Stimulated activated CD8-positive, alpha-beta memory T cell treated with anti-CD3 and anti-CD28 coated beads, Interleukin-4, amount 100 ng/mL, for 48 hours (primary cell): ENCODE data around the gene TRIO.
"Not testable (repeated sequence)": the region's sequence is repeated elsewhere in the genome, so short reads cannot be mapped to it uniquely, and the experiment has no call there.

ENCODE experiments used
- DNase-seq: peaks from one replicate; pipeline ENCODE4 v3.0.0-alpha.2; 2020

Gene TRIO

GRCh38 chr5:14188778-14189177, 45.6 kb downstream of the TRIO start:
- no peak for DNase-seq

GRCh38 chr5:14189680-14190079, 46.5 kb downstream of the TRIO start:
- DNase-seq = no peak

- DNase-seq = no peak
Measured at GRCh38 chr5:14190194-14191164, 47.3 kb downstream of the TRIO start.

- DNase-seq = no peak
Measured at GRCh38 chr5:14191325-14191724, 48.2 kb downstream of the TRIO start.

GRCh38 chr5:14193496-14193895, 50.4 kb downstream of the TRIO start:
- no peak for DNase-seq

- DNase-seq = no peak
Measured at GRCh38 chr5:14195588-14195987, 52.4 kb downstream of the TRIO start.

GRCh38 chr5:14197056-14197455, 53.9 kb downstream of the TRIO start:
- no peak for DNase-seq

GRCh38 chr5:14199902-14200301, 56.8 kb downstream of the TRIO start:
- DNase-seq = no peak

GRCh38 chr5:14200312-14200990, 57.3 kb downstream of the TRIO start:
- no peak for DNase-seq

GRCh38 chr5:14201325-14202045, 58.3 kb downstream of the TRIO start:
- no peak for DNase-seq

- no peak for DNase-seq
Measured at GRCh38 chr5:14202462-14202861, 59.3 kb downstream of the TRIO start.

- no peak for DNase-seq
Measured at GRCh38 chr5:14204011-14204670, 61.0 kb downstream of the TRIO start.

GRCh38 chr5:14204785-14205321, 61.7 kb downstream of the TRIO start:
- DNase-seq = no peak

- DNase-seq = no peak
Measured at GRCh38 chr5:14206028-14206725, 63.0 kb downstream of the TRIO start.

GRCh38 chr5:14207428-14207827, 64.3 kb downstream of the TRIO start:
- DNase-seq = not testable (repeated sequence)

- no peak for DNase-seq
Measured at GRCh38 chr5:14208071-14209021, 65.2 kb downstream of the TRIO start.

GRCh38 chr5:14209222-14209822, 66.2 kb downstream of the TRIO start:
- no peak for DNase-seq

- DNase-seq = no peak
Measured at GRCh38 chr5:14209836-14210235, 66.7 kb downstream of the TRIO start.

GRCh38 chr5:14210729-14211128, 67.6 kb downstream of the TRIO start:
- DNase-seq = no peak
